ENCODE results near the gene DHRS7B. TPM values are rescaled to one million over a fixed set of nuclear protein-coding genes. Genes with fewer than 3 reads are reported as not detected.
"Not testable (repeated sequence)": the region's sequence is repeated elsewhere in the genome, so short reads cannot be mapped to it uniquely, and the experiment has no call there.

The DHRS7B gene
- total RNA-seq, 2 experiments from 2014 or later, result 18.8 to 19.0 TPM

- no peaks in the 10 kb centered on the region for H3K36me3 Mint-ChIP-seq
- CTCF ChIA-PET, result no interaction called here
- H3K27ac Mint-ChIP-seq, result no peak overlapping the region
- no peaks in the 10 kb centered on the region for H3K9me3 Mint-ChIP-seq (ENCODE audit: low read depth)
- peaks cover 18% of the 10 kb centered on the region for H3K4me1 Mint-ChIP-seq
- ATAC-seq (no peak), DNase-seq (no peak)
- H3K4me3 Mint-ChIP-seq, result no peak overlapping the region
- no peaks in the 10 kb centered on the region for H3K27me3 Mint-ChIP-seq
Measured at GRCh38 chr17:21096874-21097273, 29.9 kb upstream of the DHRS7B start.

DNA sequence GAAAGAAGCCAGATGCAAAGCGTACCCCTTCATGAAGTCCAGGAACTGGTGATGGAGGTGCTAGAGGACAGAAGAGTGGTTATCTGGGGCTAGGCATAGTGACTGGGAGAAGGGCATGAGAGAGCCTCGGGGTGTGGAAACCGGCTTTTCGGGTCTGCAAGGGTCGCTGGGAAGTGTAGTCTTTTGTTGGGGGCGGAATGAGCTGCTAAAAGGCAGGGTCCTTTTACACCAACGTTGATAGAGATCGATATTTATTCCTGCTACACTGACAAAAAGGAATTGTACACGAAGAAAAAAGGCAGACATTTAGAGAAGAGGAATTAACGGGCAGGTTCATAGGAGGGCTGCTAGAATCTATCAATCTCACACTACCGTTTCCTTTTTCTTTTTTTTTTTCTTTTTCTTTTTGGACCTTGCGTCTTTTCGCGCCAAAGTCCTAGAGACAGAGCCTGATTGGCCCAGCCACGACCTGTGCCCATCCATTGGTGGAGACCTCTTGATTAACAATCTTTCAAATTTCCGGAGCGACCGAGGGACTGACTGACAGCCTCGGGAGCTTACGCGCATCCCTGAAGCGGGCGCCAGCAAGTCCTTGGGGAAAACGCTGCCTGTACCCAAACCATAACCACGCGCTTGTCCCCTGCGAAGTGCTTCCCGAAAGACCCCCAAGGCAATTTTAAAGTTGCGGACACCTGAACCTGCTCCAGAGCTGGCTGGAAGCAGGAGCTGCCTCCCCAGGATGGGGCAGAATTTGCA lies 27.7 kb upstream of the DHRS7B start:
- Mint-ChIP-seq H3K9me3 (ENCODE audit: low read depth) (no peaks in the 10 kb centered on the region), H3K4me1 (peaks cover 18% of the 10 kb centered on the region), H3K27me3 (no peaks in the 10 kb centered on the region), H3K4me3 (peak overlapping the region; percentile 88), H3K27ac (peak overlapping the region; percentile 94), H3K36me3 (no peaks in the 10 kb centered on the region)
- ATAC-seq (peak; percentile 99), DNase-seq (peak; percentile 92)
- CTCF ChIA-PET, result interaction anchor here (0.7 to 2.8 kb wide), 23 partner anchors 9 to 413 kb away, joined by 3 to 41 read pairs (median 4); partner anchors contain the start of genes DHRS7B and USP22

- ATAC-seq, result no peak
- H3K4me3 Mint-ChIP-seq, result no peak overlapping the region
- CTCF ChIA-PET, result interaction anchor here (0.7 to 2.8 kb wide), 6 partner anchors 19 to 412 kb away, joined by 3 to 41 read pairs (median 12); partner anchors contain the start of gene USP22
Measured at GRCh38 chr17:21100636-21101035, 26.1 kb upstream of the DHRS7B start.

DNA sequence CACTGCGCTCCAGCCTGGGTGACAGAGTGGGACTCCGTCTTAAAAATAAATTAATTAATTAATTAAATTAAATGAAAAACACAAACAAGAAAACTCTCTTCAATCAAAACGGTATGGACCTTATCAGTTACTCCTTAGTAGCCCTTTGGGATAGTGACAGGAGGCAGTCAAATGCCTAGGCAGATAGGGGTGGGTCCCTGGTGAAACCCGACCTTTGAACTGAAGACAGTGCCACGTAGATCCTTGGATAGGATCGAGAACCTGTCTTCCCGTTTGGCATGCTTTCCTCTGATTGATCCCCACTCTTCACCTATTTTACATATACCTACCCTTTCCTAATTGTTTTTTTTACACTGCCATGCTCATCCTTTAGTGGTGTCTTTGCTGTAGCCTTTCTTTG lies 22.2 kb upstream of the DHRS7B start:
- Mint-ChIP-seq H3K27me3 (peaks cover 10% of the 10 kb centered on the region), H3K9me3 (ENCODE audit: low read depth) (no peaks in the 10 kb centered on the region), H3K4me3 (no peak overlapping the region), H3K36me3 (no peaks in the 10 kb centered on the region), H3K4me1 (peaks cover 4% of the 10 kb centered on the region), H3K27ac (no peak overlapping the region)
- ATAC-seq (no peak), DNase-seq (no peak)
- CTCF ChIA-PET, result interaction anchor here (1.1 kb wide), 1 partner anchor 15 kb away, joined by 5 read pairs; no protein-coding TSS in a partner anchor

More at GRCh38 chr17:21100636-21101035, 26.1 kb upstream of the DHRS7B start:
- Mint-ChIP-seq H3K4me1 (peaks cover 18% of the 10 kb centered on the region), H3K9me3 (ENCODE audit: low read depth) (no peaks in the 10 kb centered on the region), H3K27me3 (no peaks in the 10 kb centered on the region), H3K36me3 (no peaks in the 10 kb centered on the region), H3K27ac (no peak overlapping the region)
- DNase-seq, result no peak

DNA sequence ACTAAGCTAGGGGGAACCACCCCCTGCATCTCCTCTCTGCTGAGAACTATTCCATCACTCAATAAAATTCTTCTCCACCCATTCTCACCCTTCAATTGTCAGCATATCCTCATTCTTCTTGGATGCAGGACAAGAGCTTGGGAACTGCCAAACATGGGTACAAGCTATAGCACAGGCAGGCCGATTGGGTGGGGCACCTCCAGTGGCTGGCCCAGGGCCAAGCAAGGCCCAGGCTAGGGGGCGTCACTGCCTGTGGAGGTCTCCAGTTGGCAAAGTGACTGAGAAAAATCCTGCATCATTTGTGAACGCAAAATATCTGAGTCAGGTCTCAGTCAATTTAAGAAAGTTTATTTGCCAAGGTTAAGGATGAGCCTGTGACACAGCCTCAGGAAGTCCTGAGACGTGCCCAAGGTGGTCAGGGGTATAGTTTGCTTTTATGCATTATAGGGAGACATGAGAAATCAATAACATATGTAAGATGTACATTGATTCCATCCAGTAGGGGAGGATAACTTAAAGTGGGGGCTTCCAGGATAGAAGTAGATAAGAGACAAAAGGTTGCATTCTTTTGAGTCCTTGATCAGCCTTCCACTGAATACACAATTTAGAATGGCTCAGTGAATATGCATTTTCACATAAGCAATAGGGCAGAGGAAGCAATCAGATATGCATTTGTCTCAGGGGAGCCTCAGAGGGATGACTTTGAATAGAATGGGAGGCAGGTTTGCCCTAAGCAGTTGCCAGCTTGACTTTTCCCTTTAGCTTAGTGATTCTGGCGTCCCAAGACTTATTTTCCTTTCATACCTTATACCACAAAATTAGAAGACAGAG lies 21.5 kb upstream of the DHRS7B start:
- Mint-ChIP-seq H3K27me3 (peaks cover 12% of the 10 kb centered on the region), H3K4me1 (no peaks in the 10 kb centered on the region), H3K9me3 (ENCODE audit: low read depth) (no peaks in the 10 kb centered on the region), H3K36me3 (no peaks in the 10 kb centered on the region), H3K4me3 (no peak overlapping the region), H3K27ac (no peak overlapping the region)
- ATAC-seq (no peak), DNase-seq (no peak)
- CTCF ChIA-PET, result no interaction called here

GRCh38 chr17:21106316-21106715 lies 20.4 kb upstream of the DHRS7B start:
- DNase-seq, result no peak
- CTCF ChIA-PET, result no interaction called here
- no peaks in the 10 kb centered on the region for H3K4me1 Mint-ChIP-seq
- ATAC-seq, result no peak
- no peak overlapping the region for H3K4me3 Mint-ChIP-seq
- H3K36me3 Mint-ChIP-seq, result no peaks in the 10 kb centered on the region
- H3K9me3 Mint-ChIP-seq (ENCODE audit: low read depth), result no peaks in the 10 kb centered on the region
- no peak overlapping the region for H3K27ac Mint-ChIP-seq
- peaks cover 12% of the 10 kb centered on the region for H3K27me3 Mint-ChIP-seq

GRCh38 chr17:21107067-21107650 lies 19.6 kb upstream of the DHRS7B start:
- H3K4me1 Mint-ChIP-seq; H3K27ac Mint-ChIP-seq; H3K36me3 Mint-ChIP-seq; CTCF ChIA-PET; H3K9me3 Mint-ChIP-seq (ENCODE audit: low read depth); ATAC-seq; H3K4me3 Mint-ChIP-seq; DNase-seq: not testable (repeated sequence)
- peaks cover 12% of the 10 kb centered on the region for H3K27me3 Mint-ChIP-seq

DNA sequence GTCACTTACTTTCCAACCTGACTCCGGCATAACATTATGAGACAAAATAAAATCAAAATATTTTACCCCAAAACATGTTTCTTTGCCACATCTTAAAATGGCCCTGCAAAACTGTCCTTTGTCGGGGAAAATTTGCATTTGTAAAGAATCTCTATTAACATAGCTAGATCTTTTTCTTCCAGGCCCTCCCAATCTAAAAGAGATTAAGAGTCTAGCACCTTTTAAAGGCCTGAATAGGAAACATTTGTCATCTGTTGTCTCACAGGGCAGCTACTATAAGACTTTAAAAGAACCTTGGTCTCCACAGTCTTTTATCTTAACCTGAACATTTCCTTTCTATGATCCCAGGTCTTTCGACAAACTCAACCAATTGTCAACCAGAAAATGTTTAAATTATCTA lies 18.1 kb upstream of the DHRS7B start:
- Mint-ChIP-seq H3K27ac (no peak overlapping the region), H3K27me3 (peaks cover 16% of the 10 kb centered on the region), H3K36me3 (no peaks in the 10 kb centered on the region)

GRCh38 chr17:21113049-21113690 lies 13.6 kb upstream of the DHRS7B start:
- no peak overlapping the region for H3K4me3 Mint-ChIP-seq
- no peak overlapping the region for H3K27ac Mint-ChIP-seq
- no peak for DNase-seq
- no peaks in the 10 kb centered on the region for H3K9me3 Mint-ChIP-seq (ENCODE audit: low read depth)
- no peak for ATAC-seq
- H3K27me3 Mint-ChIP-seq, result peaks cover 23% of the 10 kb centered on the region
- CTCF ChIA-PET, result interaction anchor here (1.2 kb wide), 1 partner anchor 14 kb away, joined by 3 read pairs; no protein-coding TSS in a partner anchor
- H3K36me3 Mint-ChIP-seq, result no peaks in the 10 kb centered on the region
- H3K4me1 Mint-ChIP-seq, result no peaks in the 10 kb centered on the region

More for the DNA sequence above, 18.1 kb upstream of the DHRS7B start:
- no peak for DNase-seq
- CTCF ChIA-PET, result interaction anchor here (1.4 to 3.3 kb wide), 2 partner anchors 9 to 10 kb away, joined by 6 to 17 read pairs; no protein-coding TSS in a partner anchor
- Mint-ChIP-seq H3K4me3 (no peak overlapping the region), H3K9me3 (ENCODE audit: low read depth) (no peaks in the 10 kb centered on the region), H3K4me1 (no peaks in the 10 kb centered on the region)
- ATAC-seq, result no peak

- peaks cover 21% of the 10 kb centered on the region for H3K27me3 Mint-ChIP-seq
- H3K4me3 Mint-ChIP-seq, result no peak overlapping the region
- CTCF ChIA-PET, result no interaction called here
- H3K36me3 Mint-ChIP-seq, result no peaks in the 10 kb centered on the region
- DNase-seq (no peak), ATAC-seq (no peak)
- H3K9me3 Mint-ChIP-seq (ENCODE audit: low read depth), result no peaks in the 10 kb centered on the region
- no peak overlapping the region for H3K27ac Mint-ChIP-seq
- H3K4me1 Mint-ChIP-seq, result no peaks in the 10 kb centered on the region
Measured at GRCh38 chr17:21113716-21114115, 13.0 kb upstream of the DHRS7B start.

- H3K27ac Mint-ChIP-seq; H3K4me1 Mint-ChIP-seq; CTCF ChIA-PET; H3K36me3 Mint-ChIP-seq; H3K9me3 Mint-ChIP-seq (ENCODE audit: low read depth); DNase-seq; H3K4me3 Mint-ChIP-seq; ATAC-seq: not testable (repeated sequence)
- H3K27me3 Mint-ChIP-seq, result peaks cover 17% of the 10 kb centered on the region
Measured at GRCh38 chr17:21114791-21115190, 12.0 kb upstream of the DHRS7B start.

- Mint-ChIP-seq H3K27me3 (peaks cover 10% of the 10 kb centered on the region), H3K4me1 (peaks cover 8% of the 10 kb centered on the region), H3K9me3 (ENCODE audit: low read depth) (no peaks in the 10 kb centered on the region), H3K4me3 (peak overlapping the region; percentile 3), H3K36me3 (no peaks in the 10 kb centered on the region), H3K27ac (no peak overlapping the region)
- ATAC-seq (peak; percentile 88), DNase-seq (peak; percentile 77)
- CTCF ChIA-PET, result interaction anchor here (0.5 to 7.2 kb wide), 29 partner anchors 9 to 433 kb away, joined by 3 to 44 read pairs (median 4); partner anchors contain the start of genes TMEM11 and USP22
Measured at GRCh38 chr17:21119247-21119918, 7.4 kb upstream of the DHRS7B start.

All from activated CD8-positive, alpha-beta memory T cell treated with anti-CD3 and anti-CD28 coated beads, Interleukin-2, amount 10 ng/mL, durations not matched to agents 7 days and 5 days (primary cell).